NCI-H146 (cell line): ENCODE results near the gene CSK.
"Not testable (repeated sequence)": the region's sequence is repeated elsewhere in the genome, so short reads cannot be mapped to it uniquely, and the experiment has no call there.

Experiments
- DNase-seq: peaks from one replicate; lab custom pipeline; 2025; lab: John Stamatoyannopoulos, UW

CSK gene

DNA sequence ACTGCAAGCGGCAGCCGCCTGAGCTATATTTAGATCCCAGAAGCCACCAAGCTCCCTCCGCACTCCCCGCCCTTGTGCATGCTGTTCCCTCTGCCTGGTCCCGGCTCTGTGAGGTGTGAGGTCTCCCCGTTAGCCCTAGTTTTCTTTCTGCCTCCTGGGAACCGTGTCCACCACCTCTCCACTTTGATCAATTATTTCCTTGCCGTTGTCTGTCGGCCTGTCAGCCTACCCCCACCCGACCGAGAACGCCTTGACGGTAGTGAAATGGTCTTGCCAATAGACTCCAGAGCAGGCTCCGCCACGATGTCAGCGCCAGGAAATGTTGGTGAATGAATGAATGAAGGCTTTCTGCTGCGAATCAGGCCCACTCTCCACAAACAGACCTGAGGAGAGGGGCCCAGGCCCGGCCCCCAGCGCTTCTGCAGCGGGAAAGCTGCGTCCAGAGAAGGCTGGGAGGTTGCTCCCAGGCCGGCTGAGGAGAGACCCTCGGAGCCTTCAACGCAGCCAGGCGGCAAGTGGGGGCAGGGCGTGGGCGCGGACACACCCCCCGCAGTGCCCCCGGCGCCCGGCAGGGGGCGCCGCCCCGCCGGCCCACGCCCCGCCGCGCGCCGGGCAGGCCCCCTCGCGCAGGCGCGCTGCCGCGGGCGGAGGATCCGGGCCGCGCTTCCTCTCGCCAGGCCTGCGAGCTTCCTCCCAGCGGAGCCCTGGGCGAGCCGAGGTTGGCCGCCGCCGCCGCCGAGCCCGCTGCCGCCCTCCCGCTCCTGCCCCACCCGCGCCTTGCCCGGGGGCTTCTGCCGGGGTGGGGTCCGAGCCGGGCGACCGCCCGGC lies at the start of gene CSK:
TSS of gene CSK (plus strand) at position 650 of the 828 bp plus-strand sequence. CDS start 16,218 bp downstream, outside the sequence.
- peak; percentile 38 for DNase-seq

DNA sequence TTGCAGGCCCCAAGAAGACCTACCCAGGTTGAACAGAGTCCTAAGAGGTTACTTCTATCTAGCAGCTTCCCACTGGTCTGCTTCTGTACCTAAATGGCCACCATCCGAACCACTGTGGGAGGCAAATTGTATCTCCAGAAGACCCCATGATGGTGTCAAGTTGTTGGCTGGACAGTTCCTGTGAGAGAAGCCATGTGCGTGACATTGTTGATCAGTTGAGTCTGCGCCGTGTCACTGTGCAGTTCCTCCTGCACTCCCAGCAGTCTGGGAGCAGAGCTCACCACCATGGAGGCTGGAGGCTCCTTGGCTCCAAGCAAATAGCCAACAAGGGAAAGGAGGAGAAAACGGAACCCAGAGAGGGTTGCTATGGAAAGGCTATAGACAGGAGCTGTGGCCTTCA lies 49.0 kb upstream of the CSK start:
- no peak for DNase-seq

- no peak for DNase-seq
These were observed 48.6 kb upstream of the CSK start for GRCh38 chr15:74733269-74733668.

GRCh38 chr15:74735305-74735704 lies 46.6 kb upstream of the CSK start:
- DNase-seq, result no peak

DNA sequence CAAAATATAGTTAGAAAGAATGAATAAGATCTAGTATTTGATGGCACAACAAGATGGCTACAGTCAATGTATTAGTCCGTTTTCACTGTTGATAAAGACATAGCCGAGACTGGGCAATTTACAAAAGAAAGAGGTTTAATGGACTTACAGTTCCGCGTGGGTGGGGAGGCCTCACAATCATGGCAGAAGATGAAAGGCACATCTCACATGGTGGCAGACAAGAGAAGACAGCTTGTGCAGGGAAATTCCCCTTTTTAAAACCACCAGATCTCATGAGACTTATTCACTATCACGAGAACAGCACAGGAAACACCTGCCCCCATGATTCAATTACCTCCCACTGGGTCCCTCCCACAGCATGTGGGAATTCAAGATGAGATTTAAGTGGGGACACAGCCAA lies 43.6 kb upstream of the CSK start:
- not testable (repeated sequence) for DNase-seq

DNA sequence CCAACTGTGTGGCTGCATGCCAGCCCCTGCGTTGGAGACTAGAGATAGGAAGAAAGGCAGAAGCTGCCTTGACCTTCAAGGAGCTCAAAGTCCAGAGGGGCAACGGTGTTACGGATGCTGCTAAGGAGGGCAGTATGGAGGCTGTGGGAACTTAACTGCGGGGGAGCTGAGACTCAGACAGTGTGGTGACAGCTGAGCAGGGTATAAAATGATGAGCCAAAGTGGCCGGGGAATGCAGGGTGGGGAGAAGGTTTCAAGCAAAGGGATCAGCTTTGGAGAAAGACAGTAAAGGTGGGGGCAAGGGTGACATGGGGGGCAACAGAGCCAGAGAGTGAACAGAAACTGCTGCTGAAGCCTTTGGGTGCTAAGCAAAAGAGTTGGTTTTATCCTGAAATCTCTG lies 39.5 kb upstream of the CSK start:
- no peak for DNase-seq

DNA sequence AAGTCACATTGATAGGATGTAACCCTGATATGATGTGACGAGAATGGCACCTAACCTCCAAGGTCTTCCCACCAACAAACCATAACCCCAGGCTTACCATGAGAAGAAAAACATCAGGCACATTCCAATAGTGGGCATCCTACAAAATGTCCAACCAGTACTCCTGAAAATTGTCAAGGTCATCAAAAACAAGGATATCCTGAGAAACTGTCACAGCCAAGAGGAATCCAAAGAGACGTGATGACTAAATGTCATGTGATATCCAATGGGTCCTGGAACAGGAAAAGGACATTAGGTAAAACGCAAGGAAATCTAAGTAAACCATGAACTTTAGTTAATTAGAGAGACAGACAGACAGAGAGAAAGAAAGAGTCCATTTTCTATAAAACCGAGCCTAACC lies 35.5 kb upstream of the CSK start:
- DNase-seq, result no peak

DNA sequence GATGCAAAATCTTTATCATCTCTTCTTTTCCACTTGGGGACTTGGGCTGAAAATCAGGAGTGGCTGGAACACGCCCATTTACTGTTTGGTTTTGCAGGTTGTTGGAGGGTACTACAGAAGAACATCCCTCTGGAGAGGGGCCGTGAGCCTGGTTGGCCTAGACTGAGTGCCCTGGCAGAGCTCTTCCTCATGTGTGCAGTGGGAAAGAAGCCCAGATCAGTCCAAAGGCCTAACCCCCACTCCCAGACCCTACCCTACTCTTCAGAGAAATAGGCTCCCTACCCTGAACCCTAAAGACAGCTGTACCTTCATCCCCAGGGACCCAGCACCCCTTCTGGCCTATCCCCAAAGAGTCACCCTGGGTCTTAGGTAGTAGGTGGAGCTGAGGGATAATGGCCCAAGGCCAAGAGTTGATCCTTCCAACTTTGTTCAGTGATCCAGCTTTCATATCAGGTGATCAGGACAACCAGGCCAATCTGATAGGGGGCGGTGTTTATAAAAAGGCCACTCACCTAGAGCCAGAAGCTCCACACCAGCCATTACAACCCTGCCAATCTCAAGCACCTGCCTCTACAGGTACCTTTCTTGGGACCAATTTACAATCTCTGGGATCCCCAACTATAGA lies 33.4 kb upstream of the CSK start, which contains the start of gene CYP1A2:
TSS of gene CYP1A2 (plus strand) at position 524 of the 625 bp plus-strand sequence. CDS start 894 bp downstream, outside the sequence.
- DNase-seq, result no peak

- no peak for DNase-seq
These were observed 32.0 kb upstream of the CSK start for GRCh38 chr15:74749832-74750231.

DNA sequence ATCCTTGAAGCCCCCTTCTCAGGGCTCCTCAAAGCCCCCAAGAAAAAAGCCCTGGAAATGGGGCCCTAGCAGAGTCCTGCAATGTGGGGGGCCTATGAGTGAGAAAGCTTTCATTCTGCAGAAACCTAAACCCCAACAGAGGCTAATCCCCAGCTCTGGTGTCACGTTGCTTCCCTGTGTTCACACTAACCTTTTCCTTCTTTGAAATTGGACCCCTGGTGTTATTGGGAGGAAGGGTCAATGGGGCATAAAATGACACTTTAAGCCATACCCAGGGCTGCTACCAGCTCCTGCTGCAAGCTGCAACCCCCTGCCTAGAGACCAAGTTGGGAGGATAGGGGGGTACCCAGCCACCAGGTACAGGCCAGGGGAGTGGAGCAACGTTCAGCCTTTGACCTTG lies 31.1 kb upstream of the CSK start:
- DNase-seq, result no peak

GRCh38 chr15:74752011-74752410 lies 29.9 kb upstream of the CSK start:
- no peak for DNase-seq

- DNase-seq, result no peak
These were observed 29.3 kb upstream of the CSK start for GRCh38 chr15:74752531-74752930.

DNA sequence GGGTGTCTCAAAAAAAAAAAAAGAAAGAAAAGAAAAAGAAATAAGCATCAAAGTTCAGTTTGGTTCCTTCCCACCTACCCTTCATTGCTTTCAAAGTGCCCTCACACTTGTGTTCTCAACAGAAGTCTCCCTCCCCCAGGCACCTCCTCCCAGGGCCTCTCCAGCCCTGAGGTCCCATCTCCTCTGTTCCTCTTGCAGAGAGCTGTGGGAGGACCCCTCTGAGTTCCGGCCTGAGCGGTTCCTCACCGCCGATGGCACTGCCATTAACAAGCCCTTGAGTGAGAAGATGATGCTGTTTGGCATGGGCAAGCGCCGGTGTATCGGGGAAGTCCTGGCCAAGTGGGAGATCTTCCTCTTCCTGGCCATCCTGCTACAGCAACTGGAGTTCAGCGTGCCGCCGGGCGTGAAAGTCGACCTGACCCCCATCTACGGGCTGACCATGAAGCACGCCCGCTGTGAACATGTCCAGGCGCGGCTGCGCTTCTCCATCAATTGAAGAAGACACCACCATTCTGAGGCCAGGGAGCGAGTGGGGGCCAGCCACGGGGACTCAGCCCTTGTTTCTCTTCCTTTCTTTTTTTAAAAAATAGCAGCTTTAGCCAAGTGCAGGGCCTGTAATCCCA lies 27.2 kb upstream of the CSK start:
- no peak for DNase-seq

GRCh38 chr15:74758736-74759135 lies 23.1 kb upstream of the CSK start:
- DNase-seq, result no peak

DNA sequence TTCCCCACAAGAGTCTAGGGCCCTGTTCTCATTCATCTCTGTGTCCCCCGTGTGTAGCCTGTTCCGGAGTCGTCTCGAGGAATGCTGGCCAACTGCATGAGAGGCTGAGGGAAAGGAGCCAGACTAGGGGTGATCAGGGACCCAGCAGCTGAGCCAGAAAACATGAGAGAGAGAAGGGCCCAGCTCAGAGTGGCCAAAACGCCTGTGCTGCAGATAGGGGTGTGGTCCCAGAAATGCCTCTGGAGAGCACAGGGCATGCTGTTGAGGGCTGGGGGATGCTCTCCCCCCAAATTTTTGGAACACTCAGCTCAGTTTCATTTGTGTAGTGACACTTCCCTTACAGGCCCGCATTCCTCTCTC lies 19.1 kb upstream of the CSK start:
- no peak for DNase-seq

GRCh38 chr15:74763416-74763815 lies 18.5 kb upstream of the CSK start:
- DNase-seq, result peak; percentile 45

- DNase-seq, result peak; percentile 20
These were observed 14.4 kb upstream of the CSK start for GRCh38 chr15:74767167-74768098.

DNA sequence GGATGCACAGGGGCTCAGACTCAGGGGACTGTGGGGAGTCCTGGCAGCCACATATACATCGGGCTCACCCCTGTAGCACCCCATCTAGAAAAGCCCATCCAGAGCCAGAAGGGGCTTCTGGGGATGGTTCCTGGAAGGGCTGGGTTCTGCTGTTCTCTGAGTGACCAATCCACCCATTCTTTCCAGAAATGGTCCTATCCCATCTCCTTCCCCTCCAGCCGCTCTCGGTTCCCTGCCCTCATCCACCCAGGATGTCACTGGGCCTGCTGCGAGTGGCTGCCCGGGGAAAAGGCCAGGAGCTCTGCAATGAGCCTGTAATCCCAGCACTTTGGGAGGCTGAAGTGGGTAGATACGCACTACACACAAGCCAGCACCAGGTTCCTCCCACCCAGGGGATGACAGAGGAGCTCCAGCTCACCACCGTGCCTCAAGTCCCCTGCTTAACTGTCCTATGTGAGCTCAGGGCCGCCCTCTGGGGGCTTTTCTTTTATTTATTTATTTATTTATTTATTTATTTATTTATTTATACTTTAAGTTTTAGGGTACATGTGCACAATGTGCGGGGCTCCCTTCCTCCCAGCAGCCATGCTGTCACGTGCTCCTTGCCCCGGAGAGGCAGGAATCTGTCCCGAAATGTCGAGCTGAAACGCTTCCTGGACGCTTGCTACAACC lies 13.6 kb upstream of the CSK start:
- no peak for DNase-seq

DNA sequence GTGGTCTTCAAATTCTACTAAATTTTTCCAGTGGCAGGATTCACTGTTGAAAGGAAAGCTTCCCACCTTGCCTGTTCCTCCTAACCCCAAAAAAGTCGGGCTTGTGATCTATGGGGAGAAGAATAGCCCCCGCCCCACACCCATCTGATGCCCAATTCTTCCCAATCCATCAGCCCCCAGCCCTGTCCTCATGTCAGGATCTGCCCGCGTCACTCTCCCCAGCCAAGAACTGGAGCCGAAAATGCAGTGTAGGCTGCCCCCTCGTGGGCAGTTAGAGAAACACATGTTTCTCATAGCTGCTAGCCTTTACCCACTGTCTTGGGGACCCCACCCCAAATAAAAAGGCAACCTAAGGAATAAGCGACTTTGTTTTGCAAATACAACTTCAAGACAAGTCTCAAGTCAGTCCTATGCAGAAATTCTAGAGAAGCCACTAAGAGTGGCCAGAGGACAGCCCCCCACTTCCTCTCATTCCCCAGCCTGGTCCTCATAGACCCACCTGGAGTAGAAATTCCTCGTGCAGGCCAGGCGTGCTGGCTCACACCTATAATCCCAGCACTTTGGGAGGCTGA lies 13.0 kb upstream of the CSK start:
- DNase-seq, result peak; percentile 51

DNA sequence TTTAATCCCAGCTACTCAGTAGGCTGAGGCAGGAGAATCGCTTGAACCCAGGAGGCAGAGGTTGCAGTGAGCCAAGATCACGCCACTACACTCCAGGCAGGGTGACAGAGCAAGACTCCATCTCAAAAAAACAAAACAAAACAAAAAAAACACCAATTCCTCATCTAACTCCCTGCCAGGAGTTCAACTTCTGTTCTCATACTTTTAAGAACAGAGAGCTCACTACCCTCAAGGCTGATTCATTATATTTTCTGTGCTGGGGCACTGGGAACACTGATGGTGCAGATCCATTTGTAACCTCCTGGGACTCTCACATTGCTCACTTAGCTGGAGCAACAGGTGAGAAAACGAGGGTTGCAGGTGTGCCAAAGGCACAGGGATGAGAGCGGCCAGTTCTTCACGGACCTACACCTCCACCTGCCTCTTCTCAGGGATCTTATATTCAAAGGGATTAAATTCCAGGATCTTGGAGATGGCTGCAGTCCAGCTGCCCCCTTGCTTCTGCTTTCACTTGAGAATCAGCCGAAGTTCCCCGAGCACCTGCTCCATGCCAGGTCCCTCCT lies 12.3 kb upstream of the CSK start:
- DNase-seq, result no peak
